ENCODE measurements around the gene PMVK.

Gene PMVK

GRCh38 chr1:154972213-154972516, 35.6 kb upstream of the PMVK start:
- CTCF ChIA-PET: interaction anchor here (0.7 to 2.3 kb wide), 5 partner anchors 11 to 113 kb away, joined by 3 to 9 read pairs (median 5); partner anchors contain the start of gene PYGO2
- Mint-ChIP-seq H3K36me3 (peaks cover 38% of the 10 kb centered on the region), H3K4me1 (peaks cover 45% of the 10 kb centered on the region), H3K27ac (no peak overlapping the region), H3K27me3 (no peaks in the 10 kb centered on the region), H3K9me3 (no peaks in the 10 kb centered on the region), H3K4me3 (peak overlapping the region; percentile 49)
- no peak for DNase-seq

- CTCF ChIA-PET: interaction anchor here (0.6 to 2.3 kb wide), 6 partner anchors 10 to 119 kb away, joined by 3 to 9 read pairs (median 5); partner anchors contain the start of gene PYGO2
- Mint-ChIP-seq H3K36me3 (peaks cover 41% of the 10 kb centered on the region), H3K4me3 (peak overlapping the region; percentile 4), H3K9me3 (no peaks in the 10 kb centered on the region), H3K27ac (peak overlapping the region; percentile 74), H3K4me1 (peaks cover 46% of the 10 kb centered on the region), H3K27me3 (no peaks in the 10 kb centered on the region)
- no peak for DNase-seq
These were observed 35.0 kb upstream of the PMVK start for GRCh38 chr1:154971341-154971998.

GRCh38 chr1:154970631-154971340, 34.3 kb upstream of the PMVK start, which contains the start of gene SHC1:
TSS of gene SHC1 (minus strand) at chr1:154970747. CDS start at chr1:154970526, 221 bp downstream.
- peak within 1 kb of the TSS; percentile 74 for H3K27ac Mint-ChIP-seq
- peak; percentile 42 for DNase-seq
- H3K36me3 Mint-ChIP-seq: peaks cover 41% of the 10 kb centered on the region
- peak within 1 kb of the TSS; percentile 4 for H3K4me3 Mint-ChIP-seq
- peaks cover 46% of the 10 kb centered on the region for H3K4me1 Mint-ChIP-seq
- no peaks in the 10 kb centered on the region for H3K27me3 Mint-ChIP-seq
- CTCF ChIA-PET: interaction anchor here (0.6 to 2.3 kb wide), 7 partner anchors 10 to 118 kb away, joined by 3 to 9 read pairs (median 5); partner anchors contain the start of genes ADAM15 and PYGO2
- no peaks in the 10 kb centered on the region for H3K9me3 Mint-ChIP-seq

GRCh38 chr1:154969860-154970452, 33.4 kb upstream of the PMVK start:
- Mint-ChIP-seq H3K4me1 (peaks cover 46% of the 10 kb centered on the region), H3K4me3 (no peak overlapping the region), H3K27ac (peak overlapping the region; percentile 25), H3K9me3 (no peaks in the 10 kb centered on the region), H3K27me3 (no peaks in the 10 kb centered on the region), H3K36me3 (peaks cover 48% of the 10 kb centered on the region)
- DNase-seq: no peak
- CTCF ChIA-PET: interaction anchor here (1.2 to 2.3 kb wide), 4 partner anchors 9 to 115 kb away, joined by 3 to 9 read pairs (median 6); partner anchors contain the start of genes ADAM15 and PYGO2

GRCh38 chr1:154969246-154969645, 32.7 kb upstream of the PMVK start:
- Mint-ChIP-seq H3K36me3 (peaks cover 51% of the 10 kb centered on the region), H3K9me3 (no peaks in the 10 kb centered on the region), H3K27ac (peak overlapping the region; percentile 6), H3K4me3 (no peak overlapping the region), H3K27me3 (no peaks in the 10 kb centered on the region), H3K4me1 (peaks cover 46% of the 10 kb centered on the region)
- CTCF ChIA-PET: interaction anchor here (1.3 kb wide), 1 partner anchor 116 kb away, joined by 3 read pairs; no protein-coding TSS in a partner anchor
- no peak for DNase-seq

DNA sequence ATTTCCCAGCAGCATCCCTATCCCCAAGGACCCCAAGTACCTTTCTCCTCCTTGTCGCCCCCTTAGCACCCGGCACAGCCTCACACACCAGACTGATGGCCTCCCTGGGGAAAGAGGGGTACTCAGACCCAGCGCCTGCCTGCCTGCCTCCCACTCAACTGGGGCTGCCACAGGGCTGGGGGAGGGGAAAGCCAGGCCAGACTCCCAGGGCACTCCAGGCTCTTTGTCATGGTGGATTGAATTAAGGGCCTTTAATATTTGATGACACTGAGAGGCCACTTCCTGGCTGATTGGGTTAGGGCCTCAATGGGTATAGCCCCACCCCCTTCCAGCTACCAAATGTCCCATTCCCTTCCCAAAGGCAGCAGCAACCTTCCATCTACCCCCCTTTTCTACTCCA, 32.2 kb upstream of the PMVK start:
- H3K27ac Mint-ChIP-seq: no peak overlapping the region
- peaks cover 55% of the 10 kb centered on the region for H3K36me3 Mint-ChIP-seq
- peaks cover 50% of the 10 kb centered on the region for H3K4me1 Mint-ChIP-seq
- H3K4me3 Mint-ChIP-seq: no peak overlapping the region
- no peaks in the 10 kb centered on the region for H3K27me3 Mint-ChIP-seq
- CTCF ChIA-PET: no interaction called here
- no peak for DNase-seq
- H3K9me3 Mint-ChIP-seq: no peaks in the 10 kb centered on the region

DNA sequence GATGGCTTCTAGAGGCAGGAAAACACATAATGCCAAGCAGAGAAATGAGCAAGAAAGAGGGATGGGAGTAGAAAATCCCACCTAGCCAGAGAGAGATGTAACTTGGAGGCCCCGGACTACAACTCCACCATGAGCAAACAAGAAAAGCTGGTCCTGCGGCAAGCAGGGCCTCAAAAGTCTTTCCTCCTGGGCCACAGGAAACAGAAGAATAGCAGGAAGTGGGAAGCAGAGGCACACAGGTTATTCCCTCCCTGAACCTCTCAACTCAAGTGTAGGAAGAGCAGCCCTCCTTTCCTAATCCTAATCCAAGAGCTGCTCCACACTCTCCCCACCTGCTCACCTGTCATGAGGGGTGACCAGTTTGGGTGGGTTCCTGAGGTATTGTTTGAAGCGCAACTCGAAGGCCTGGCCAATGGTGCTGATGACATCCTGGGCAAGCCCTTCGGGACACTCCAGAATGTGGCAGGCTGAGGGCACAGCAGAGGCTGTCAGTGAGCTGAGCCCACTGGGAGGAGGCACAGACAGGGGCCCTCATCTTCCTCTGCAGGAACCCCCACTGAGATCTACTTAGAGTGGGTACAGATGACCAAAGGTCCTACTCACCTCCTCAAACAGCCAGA, 30.9 kb upstream of the PMVK start:
- no peaks in the 10 kb centered on the region for H3K9me3 Mint-ChIP-seq
- peaks cover 54% of the 10 kb centered on the region for H3K4me1 Mint-ChIP-seq
- H3K36me3 Mint-ChIP-seq: peaks cover 58% of the 10 kb centered on the region
- H3K27me3 Mint-ChIP-seq: no peaks in the 10 kb centered on the region
- H3K4me3 Mint-ChIP-seq: no peak overlapping the region
- CTCF ChIA-PET: no interaction called here
- no peak overlapping the region for H3K27ac Mint-ChIP-seq
- DNase-seq: no peak

GRCh38 chr1:154966111-154966510, 29.6 kb upstream of the PMVK start:
- no peak overlapping the region for H3K4me3 Mint-ChIP-seq
- H3K36me3 Mint-ChIP-seq: peaks cover 54% of the 10 kb centered on the region
- no peak overlapping the region for H3K27ac Mint-ChIP-seq

DNA sequence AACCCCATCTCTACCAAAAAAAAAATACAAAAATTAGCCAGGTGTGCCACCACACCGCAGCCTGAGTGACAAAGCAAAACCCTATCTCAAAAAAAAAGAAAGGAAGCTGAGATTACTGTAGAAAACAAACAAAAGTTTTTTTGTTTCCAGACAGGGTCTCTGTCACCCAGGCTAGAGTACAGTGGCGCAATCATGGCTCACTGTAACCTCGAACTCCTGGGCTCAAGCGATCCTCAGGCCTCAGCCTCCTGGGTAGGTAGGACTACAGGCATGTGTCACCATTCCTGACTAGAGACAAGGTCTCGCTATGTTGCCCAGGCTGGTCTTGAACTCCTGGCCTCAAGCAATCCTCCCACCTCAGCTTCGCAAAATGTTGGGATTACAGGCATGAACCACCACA, 27.8 kb upstream of the PMVK start:
- no peaks in the 10 kb centered on the region for H3K9me3 Mint-ChIP-seq
- DNase-seq: no peak
- H3K4me1 Mint-ChIP-seq: peaks cover 50% of the 10 kb centered on the region
- H3K4me3 Mint-ChIP-seq: no peak overlapping the region
- peaks cover 57% of the 10 kb centered on the region for H3K36me3 Mint-ChIP-seq
- H3K27me3 Mint-ChIP-seq: no peaks in the 10 kb centered on the region
- no peak overlapping the region for H3K27ac Mint-ChIP-seq
- CTCF ChIA-PET: interaction anchor here (1.5 kb wide), 1 partner anchor 53 kb away, joined by 6 read pairs; no protein-coding TSS in a partner anchor

More at GRCh38 chr1:154966111-154966510, 29.6 kb upstream of the PMVK start:
- Mint-ChIP-seq H3K4me1 (peaks cover 48% of the 10 kb centered on the region), H3K9me3 (no peaks in the 10 kb centered on the region), H3K27me3 (no peaks in the 10 kb centered on the region)
- DNase-seq: no peak
- CTCF ChIA-PET: no interaction called here

- Mint-ChIP-seq H3K27me3 (no peaks in the 10 kb centered on the region), H3K9me3 (no peaks in the 10 kb centered on the region), H3K27ac (peak overlapping the region; percentile 26), H3K4me1 (peaks cover 47% of the 10 kb centered on the region), H3K36me3 (peaks cover 52% of the 10 kb centered on the region), H3K4me3 (no peak overlapping the region)
- CTCF ChIA-PET: interaction anchor here (1.5 kb wide), 1 partner anchor 54 kb away, joined by 6 read pairs; no protein-coding TSS in a partner anchor
- no peak for DNase-seq
These were observed 27.1 kb upstream of the PMVK start for GRCh38 chr1:154963643-154964042.

- peak overlapping the region; percentile 87 for H3K4me3 Mint-ChIP-seq
- H3K4me1 Mint-ChIP-seq: peaks cover 49% of the 10 kb centered on the region
- CTCF ChIA-PET: interaction anchor here (1.2 to 2.1 kb wide), 3 partner anchors 60 to 122 kb away, joined by 4 to 5 read pairs (median 4); no protein-coding TSS in a partner anchor
- H3K27me3 Mint-ChIP-seq: no peaks in the 10 kb centered on the region
- no peak for DNase-seq
- H3K9me3 Mint-ChIP-seq: no peaks in the 10 kb centered on the region
- peaks cover 55% of the 10 kb centered on the region for H3K36me3 Mint-ChIP-seq
- peak overlapping the region; percentile 90 for H3K27ac Mint-ChIP-seq
These were observed 26.3 kb upstream of the PMVK start for GRCh38 chr1:154962795-154963330.

GRCh38 chr1:154962156-154962749, 25.7 kb upstream of the PMVK start:
- Mint-ChIP-seq H3K4me3 (peak overlapping the region; percentile 87), H3K4me1 (peaks cover 47% of the 10 kb centered on the region), H3K27ac (peak overlapping the region; percentile 90), H3K9me3 (no peaks in the 10 kb centered on the region), H3K36me3 (peaks cover 53% of the 10 kb centered on the region), H3K27me3 (no peaks in the 10 kb centered on the region)
- CTCF ChIA-PET: interaction anchor here (0.8 to 2.5 kb wide), 9 partner anchors 9 to 123 kb away, joined by 3 to 10 read pairs (median 4); partner anchors contain the start of genes FLAD1 and SHC1
- DNase-seq: peak; percentile 50
